Activated CD4-positive, alpha-beta memory T cell treated with anti-CD3 and anti-CD28 coated beads, Interleukin-2, amount 10 ng/mL, durations not matched to agents 7 days and 5 days (primary cell): ENCODE results near the gene SLC2A4. TPM values are rescaled to one million over a fixed set of nuclear protein-coding genes. Genes with fewer than 3 reads are reported as not detected.

ENCODE experiments used
- CTCF ChIA-PET: fragments of 350-600 bp; sonication (Branson Sonifier 250); formaldehyde crosslinking; loops from one replicate; lab custom pipeline; 2021; ENCODE audit warnings: antibody characterized with exemption, inconsistent platforms; lab: Charles Lee
- POLR2A ChIA-PET: fragments of 350-600 bp; sonication (Branson Sonifier 250); formaldehyde crosslinking; loops from one replicate; lab custom pipeline; 2021; ENCODE audit warnings: antibody characterized with exemption; lab: Charles Lee
- DNase-seq: peaks from one replicate; pipeline ENCODE4 v3.0.0-alpha.2; 2020
- H3K27ac Mint-ChIP-seq: one replicate; pipeline ENCODE4 v1.8.0; 2021; ENCODE audit warnings: mild to moderate bottlenecking, mixed read lengths
- H3K27me3 Mint-ChIP-seq: one replicate; pipeline ENCODE4 v1.8.0; 2021; ENCODE audit warnings: mixed read lengths
- H3K36me3 Mint-ChIP-seq: one replicate; pipeline ENCODE4 v1.8.0; 2021; ENCODE audit warnings: low read depth, mixed read lengths
- H3K4me1 Mint-ChIP-seq: one replicate; pipeline ENCODE4 v1.8.0; 2021; ENCODE audit warnings: mixed read lengths
- H3K4me3 Mint-ChIP-seq: one replicate; pipeline ENCODE4 v1.8.0; 2021; ENCODE audit warnings: mild to moderate bottlenecking, mixed read lengths
- H3K9me3 Mint-ChIP-seq: one replicate; pipeline ENCODE4 v1.8.0; 2021; ENCODE audit warnings: mixed read lengths
- total RNA-seq, 2 experiments: library from RNA; stranded (reverse); gene quantifications; one replicate each; pipeline ENCODE4 v1.2.3, GENCODE V29; 2021

SLC2A4 gene
- total RNA-seq, 2 experiments from 2014 or later, result not detected

DNA sequence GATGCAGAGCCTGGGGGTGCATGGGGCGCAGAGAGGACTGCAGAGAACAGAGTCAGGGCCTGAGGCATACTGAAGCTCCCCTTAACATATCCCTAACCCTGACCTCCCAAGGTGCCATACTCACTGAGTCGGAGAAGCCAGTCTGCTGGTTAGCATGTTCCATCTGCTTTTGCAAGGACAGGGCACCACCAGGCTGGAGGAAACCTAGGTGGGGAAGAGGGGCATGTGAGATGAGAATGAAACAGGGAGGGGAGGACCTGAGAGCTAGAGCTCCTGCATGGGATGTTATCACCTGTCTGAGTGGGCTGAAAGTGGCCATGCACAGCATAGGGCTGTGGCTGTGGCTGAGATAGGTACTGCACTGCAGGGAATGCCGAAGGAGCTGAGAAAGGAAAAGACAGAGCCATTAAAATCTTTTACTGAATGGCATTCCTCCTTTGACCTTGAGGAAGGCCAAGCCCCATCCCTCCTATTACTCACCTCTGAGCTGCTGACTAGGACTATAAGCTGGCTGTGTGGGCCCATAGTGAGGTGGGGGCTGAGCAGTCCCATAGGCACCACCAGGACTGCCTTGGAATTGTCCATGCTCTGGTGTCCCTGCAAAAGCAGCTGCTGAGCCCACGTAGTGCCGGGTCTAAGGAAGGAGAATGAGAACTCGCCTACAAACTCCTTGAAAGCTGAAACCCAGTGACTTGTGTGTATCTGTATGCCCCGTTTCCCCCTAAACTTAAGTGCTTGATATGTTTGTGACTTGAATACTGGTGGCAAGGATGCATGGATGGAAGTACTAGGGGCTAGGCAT, 31.8 kb downstream of the SLC2A4 start:
- H3K4me3 Mint-ChIP-seq, result peak overlapping the region; percentile 80
- DNase-seq, result no peak
- H3K27me3 Mint-ChIP-seq, result no peaks in the 10 kb centered on the region
- H3K4me1 Mint-ChIP-seq, result peaks cover 70% of the 10 kb centered on the region
- POLR2A ChIA-PET, result interaction anchor here (1.0 to 11.2 kb wide), 10 partner anchors 13 to 374 kb away, joined by 3 to 109 read pairs (median 8); partner anchors contain the start of genes ACAP1, GABARAP, KCTD11 and NEURL4
- H3K36me3 Mint-ChIP-seq, result peaks cover 68% of the 10 kb centered on the region
- H3K27ac Mint-ChIP-seq, result peak overlapping the region; percentile 79
- H3K9me3 Mint-ChIP-seq, result no peaks in the 10 kb centered on the region
- CTCF ChIA-PET, result interaction anchor here (0.7 to 6.0 kb wide), 8 partner anchors 8 to 267 kb away, joined by 3 to 39 read pairs (median 4); partner anchors contain the start of genes ACAP1 and NEURL4

DNA sequence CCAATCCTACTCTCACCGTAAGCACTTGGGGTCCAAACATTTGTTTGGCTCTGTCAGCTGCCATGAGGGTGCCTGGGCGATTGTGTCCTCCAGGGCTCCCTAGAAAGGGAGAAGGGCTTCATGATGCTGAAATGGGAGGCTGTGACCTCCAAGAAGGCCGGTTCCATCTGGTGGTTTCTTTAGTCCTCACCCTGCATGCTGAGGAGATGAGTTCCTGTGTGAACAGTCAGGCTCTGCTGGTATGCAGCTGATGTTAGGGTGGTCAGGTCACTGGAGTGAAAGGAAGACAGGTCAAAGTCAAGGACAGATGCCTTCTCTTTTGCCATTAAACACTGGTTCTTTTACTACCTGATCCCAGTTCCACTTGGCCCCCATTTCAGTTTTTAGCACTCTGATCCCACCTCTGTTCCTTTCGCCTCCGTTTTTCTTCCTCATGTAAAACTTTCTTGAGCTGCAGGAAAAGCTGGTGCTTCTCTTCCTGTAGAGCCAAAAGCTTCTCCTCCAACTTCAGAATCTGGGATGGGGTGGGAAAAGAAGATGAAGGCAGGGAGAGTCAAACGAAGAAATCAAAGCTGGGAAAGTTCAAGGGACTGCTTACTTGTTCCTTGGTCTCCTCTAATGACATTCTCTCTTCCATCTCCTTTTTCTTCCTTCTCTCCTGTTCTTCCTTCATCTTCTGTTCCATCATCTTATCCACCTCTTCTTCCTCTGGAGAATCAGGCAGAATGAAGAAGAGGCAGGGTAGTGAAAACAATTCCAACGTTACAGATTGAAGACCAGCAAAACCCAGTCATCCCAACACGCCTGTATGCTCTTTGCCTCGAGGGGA, 32.6 kb downstream of the SLC2A4 start:
- ChIA-PET POLR2A (interaction anchor here (0.6 to 11.2 kb wide), 16 partner anchors 8 to 373 kb away, joined by 3 to 109 read pairs (median 4); partner anchors contain the start of genes ACAP1, GABARAP, KCTD11 and NEURL4), CTCF (interaction anchor here (0.7 to 6.0 kb wide), 8 partner anchors 8 to 268 kb away, joined by 3 to 39 read pairs (median 4); partner anchors contain the start of genes ACAP1, NEURL4 and TMEM95)
- H3K36me3 Mint-ChIP-seq, result peaks cover 65% of the 10 kb centered on the region
- H3K4me3 Mint-ChIP-seq, result peak overlapping the region; percentile 80
- DNase-seq, result no peak
- no peaks in the 10 kb centered on the region for H3K9me3 Mint-ChIP-seq
- H3K27me3 Mint-ChIP-seq, result no peaks in the 10 kb centered on the region
- peak overlapping the region; percentile 79 for H3K27ac Mint-ChIP-seq
- peaks cover 66% of the 10 kb centered on the region for H3K4me1 Mint-ChIP-seq

DNA sequence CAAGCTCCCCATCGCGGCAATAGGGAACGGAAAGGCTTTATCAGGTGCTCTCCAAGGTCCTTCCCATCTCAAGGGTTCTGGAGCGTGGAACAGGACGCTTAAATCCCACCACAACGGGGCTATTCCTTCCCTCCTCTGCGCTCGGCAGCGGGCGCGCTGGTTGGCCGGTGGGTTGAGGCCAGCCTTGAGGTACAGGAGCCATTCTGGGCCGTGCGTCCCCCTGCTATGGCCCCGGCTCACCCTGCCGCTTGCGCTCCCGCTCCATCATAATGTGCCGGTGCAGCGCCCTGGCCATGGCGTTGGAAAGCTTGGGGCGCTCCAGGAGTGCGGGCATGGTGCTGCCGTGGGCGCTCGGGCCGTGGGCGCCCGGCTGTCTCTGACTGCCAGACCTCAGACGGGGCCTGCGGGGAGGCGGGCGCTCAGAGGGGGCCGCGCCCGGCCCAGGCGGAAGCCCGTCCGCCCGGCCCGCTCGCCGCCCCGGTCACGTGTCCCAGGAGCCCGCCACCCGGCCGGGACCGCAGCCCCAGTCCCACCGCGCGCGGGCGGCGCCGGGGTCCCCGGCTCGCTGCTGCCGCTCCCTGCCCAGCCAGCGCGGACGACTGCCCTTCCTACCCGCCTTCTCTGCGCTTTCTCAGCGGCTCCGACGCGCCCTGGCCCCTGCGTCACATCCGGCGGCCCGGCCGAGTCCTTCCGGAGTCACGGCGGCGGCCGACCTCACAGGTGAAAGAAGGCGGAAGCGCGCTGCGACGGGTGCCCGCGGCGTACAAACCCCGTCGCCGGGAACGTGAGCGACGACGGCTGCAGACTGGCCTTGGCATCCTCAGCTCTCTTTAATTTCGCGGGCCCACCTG, 33.4 kb downstream of the SLC2A4 start, which contains the start of gene GPS2:
TSS of gene GPS2 (minus strand) at position 642 of the 851 bp plus-strand sequence. CDS start at position 334, 308 bp downstream.
- Mint-ChIP-seq H3K27ac (peak within 1 kb of the TSS; percentile 91), H3K4me1 (peaks cover 58% of the 10 kb centered on the region), H3K9me3 (no peaks in the 10 kb centered on the region), H3K27me3 (no peaks in the 10 kb centered on the region), H3K36me3 (peaks cover 56% of the 10 kb centered on the region), H3K4me3 (peak within 1 kb of the TSS; percentile 93)
- CTCF ChIA-PET, result interaction anchor here (0.7 to 6.0 kb wide), 6 partner anchors 10 to 40 kb away, joined by 3 to 39 read pairs (median 4); partner anchors contain the start of genes ACAP1, NEURL4 and TMEM95
- DNase-seq, result peak; percentile 95
- POLR2A ChIA-PET, result interaction anchor here (0.6 to 11.2 kb wide), 16 partner anchors 9 to 372 kb away, joined by 3 to 109 read pairs (median 4); partner anchors contain the start of genes ACAP1, CTDNEP1, ELP5 and KCTD11

DNA sequence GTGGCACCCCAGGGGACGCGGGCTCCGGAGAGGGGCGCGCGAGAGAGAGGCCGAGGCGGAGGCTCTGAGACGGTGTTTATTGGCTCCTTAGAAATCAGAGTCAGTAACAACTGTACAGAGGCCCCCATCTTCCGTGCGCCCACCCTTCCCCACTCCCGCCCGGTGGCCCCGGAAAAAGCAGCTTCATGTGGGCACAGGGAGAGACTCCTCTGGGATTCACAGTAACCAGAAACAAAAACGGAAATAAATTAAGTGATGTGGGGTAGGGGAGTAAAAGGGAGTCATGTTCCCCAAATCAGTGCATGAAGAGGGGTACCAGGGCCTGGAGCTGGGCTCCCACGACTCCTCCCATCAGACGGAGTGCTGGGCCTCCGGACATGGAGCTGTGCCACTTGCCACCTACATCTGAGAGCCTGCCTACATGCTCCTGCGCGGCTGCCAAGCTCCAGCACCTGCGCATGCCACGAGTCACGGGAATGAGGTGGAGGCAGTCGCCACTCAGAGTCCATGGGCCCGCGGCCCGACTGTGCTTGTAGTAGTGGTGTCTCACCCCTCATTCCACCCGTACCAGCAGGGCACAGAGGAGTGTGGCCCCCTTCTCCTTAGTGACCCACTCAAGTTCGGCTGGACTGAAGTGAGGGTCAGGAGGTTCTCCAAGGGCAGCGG, 34.2 kb downstream of the SLC2A4 start:
- Mint-ChIP-seq H3K36me3 (peaks cover 49% of the 10 kb centered on the region), H3K27me3 (no peaks in the 10 kb centered on the region), H3K27ac (peak overlapping the region; percentile 91), H3K4me1 (peaks cover 50% of the 10 kb centered on the region), H3K9me3 (no peaks in the 10 kb centered on the region), H3K4me3 (peak overlapping the region; percentile 93)
- POLR2A ChIA-PET, result interaction anchor here (0.7 to 11.2 kb wide), 10 partner anchors 8 to 268 kb away, joined by 3 to 109 read pairs (median 4); partner anchors contain the start of genes ACAP1, CTDNEP1, ELP5 and KCTD11
- CTCF ChIA-PET, result interaction anchor here (1.2 to 6.0 kb wide), 5 partner anchors 9 to 36 kb away, joined by 3 to 39 read pairs (median 4); partner anchors contain the start of genes ACAP1 and NEURL4
- no peak for DNase-seq

DNA sequence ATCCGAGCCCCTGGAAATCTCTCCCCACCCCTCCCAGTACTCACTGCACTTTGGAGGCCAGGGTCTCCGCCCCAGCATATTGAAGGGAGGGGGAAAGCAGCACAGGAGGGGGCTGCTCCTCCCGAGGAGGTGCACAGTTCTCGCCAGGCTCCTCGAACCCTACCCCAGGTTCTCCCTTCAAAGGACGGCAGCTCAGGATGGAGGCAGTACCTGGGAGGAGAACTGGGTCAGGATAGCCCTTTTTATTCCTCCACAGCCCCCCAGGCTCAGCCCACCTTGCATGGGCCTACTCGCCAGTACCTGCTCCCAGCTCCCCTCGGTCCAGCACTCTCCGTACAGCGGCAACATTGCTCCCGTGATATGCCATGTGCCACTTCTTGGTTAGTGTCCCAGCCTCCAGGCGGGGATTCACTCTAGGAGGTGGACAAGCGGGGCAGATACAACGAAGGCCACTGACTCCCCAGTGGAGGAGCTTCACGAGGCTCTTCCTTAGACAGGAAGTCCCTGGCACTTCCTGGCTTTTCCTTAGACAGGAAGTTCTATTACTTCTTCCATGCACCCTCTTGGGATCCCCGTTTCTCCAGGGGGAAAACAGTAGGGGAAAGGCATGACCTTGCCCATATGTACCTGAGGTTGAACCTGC, 35.8 kb downstream of the SLC2A4 start:
- ChIA-PET POLR2A (interaction anchor here (1.5 to 11.2 kb wide), 4 partner anchors 9 to 370 kb away, joined by 4 to 109 read pairs (median 8); partner anchors contain the start of genes ACAP1, NEURL4 and TP53), CTCF (interaction anchor here (6.0 kb wide), 1 partner anchor 11 kb away, joined by 39 read pairs; the partner anchor contains the start of gene NEURL4)
- H3K9me3 Mint-ChIP-seq, result no peaks in the 10 kb centered on the region
- no peaks in the 10 kb centered on the region for H3K27me3 Mint-ChIP-seq
- peak overlapping the region; percentile 35 for H3K4me3 Mint-ChIP-seq
- no peak for DNase-seq
- H3K27ac Mint-ChIP-seq, result no peak overlapping the region
- H3K36me3 Mint-ChIP-seq, result peaks cover 51% of the 10 kb centered on the region
- peaks cover 37% of the 10 kb centered on the region for H3K4me1 Mint-ChIP-seq

DNA sequence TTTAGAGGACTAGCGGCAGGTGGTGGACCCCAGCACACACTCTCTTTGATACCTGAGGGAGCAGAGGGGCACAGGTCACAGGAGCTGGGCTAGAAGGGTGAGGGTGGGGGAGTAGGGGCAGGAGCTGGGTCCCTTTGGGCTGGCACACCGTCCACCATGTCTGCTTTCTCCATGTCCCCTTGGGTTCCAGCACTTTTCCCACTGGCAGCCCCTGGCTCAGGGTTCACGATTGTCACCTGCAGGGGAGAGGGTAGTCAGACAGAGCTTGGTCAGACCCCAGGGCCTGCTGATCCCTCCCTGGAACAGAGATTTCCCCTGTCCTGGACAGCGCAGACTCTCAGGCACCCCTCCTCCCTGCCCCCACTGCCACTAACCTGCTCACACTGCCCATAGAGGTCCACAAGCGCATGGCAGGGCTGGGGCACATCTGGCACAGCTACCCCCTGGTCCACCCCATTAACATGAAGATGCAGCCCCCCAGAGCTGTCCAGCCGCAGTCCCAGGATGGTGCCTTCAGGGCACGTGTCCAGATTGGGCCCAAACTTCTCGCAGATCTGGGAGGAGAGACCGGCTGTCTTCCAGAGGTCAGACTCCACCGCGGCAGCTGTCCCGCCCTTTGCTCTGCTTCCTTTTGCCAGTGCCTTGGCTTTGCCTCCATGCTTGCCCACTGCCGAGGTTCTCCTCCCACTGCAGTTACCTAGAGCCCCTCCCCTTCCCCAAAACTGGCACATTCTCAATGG, 36.8 kb downstream of the SLC2A4 start:
- Mint-ChIP-seq H3K27me3 (no peaks in the 10 kb centered on the region), H3K9me3 (no peaks in the 10 kb centered on the region), H3K36me3 (peaks cover 41% of the 10 kb centered on the region), H3K4me3 (no peak overlapping the region), H3K4me1 (peaks cover 26% of the 10 kb centered on the region), H3K27ac (no peak overlapping the region)
- no peak for DNase-seq
- ChIA-PET CTCF (interaction anchor here (6.0 kb wide), 1 partner anchor 10 kb away, joined by 39 read pairs; the partner anchor contains the start of gene NEURL4), POLR2A (interaction anchor here (1.5 to 11.2 kb wide), 4 partner anchors 10 to 369 kb away, joined by 4 to 109 read pairs (median 8); partner anchors contain the start of genes ACAP1, NEURL4 and TP53)

DNA sequence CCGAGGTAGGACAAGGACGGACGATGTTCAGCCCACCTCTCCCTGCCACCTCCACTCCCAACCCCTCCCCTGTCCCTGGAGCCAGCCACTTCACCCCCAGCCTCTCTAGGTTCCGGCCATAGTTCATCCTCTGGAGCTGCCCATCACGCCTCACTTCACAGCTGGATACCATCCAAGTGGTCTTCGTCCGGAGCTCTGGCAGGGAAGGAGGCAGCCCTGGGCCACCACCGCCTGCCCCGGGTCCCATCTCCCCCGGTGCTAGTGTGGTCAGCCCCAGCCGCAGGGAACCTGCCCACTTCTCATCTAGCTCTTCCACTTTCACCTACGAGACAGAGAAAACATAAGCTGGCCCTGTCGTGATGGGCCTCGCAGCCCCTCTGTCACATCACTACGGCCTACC, 39.9 kb downstream of the SLC2A4 start:
- no peak for DNase-seq
- H3K9me3 Mint-ChIP-seq, result no peaks in the 10 kb centered on the region
- ChIA-PET CTCF (interaction anchor here (0.6 to 1.4 kb wide), 3 partner anchors 8 to 115 kb away, joined by 3 to 4 read pairs (median 3); no protein-coding TSS in a partner anchor), POLR2A (interaction anchor here (3.3 to 4.0 kb wide), 2 partner anchors 14 to 28 kb away, joined by 16 to 18 read pairs; partner anchors contain the start of gene ACAP1)
- peaks cover 8% of the 10 kb centered on the region for H3K4me1 Mint-ChIP-seq
- H3K27me3 Mint-ChIP-seq, result no peaks in the 10 kb centered on the region
- no peak overlapping the region for H3K27ac Mint-ChIP-seq
- no peak overlapping the region for H3K4me3 Mint-ChIP-seq
- H3K36me3 Mint-ChIP-seq, result peaks cover 28% of the 10 kb centered on the region

DNA sequence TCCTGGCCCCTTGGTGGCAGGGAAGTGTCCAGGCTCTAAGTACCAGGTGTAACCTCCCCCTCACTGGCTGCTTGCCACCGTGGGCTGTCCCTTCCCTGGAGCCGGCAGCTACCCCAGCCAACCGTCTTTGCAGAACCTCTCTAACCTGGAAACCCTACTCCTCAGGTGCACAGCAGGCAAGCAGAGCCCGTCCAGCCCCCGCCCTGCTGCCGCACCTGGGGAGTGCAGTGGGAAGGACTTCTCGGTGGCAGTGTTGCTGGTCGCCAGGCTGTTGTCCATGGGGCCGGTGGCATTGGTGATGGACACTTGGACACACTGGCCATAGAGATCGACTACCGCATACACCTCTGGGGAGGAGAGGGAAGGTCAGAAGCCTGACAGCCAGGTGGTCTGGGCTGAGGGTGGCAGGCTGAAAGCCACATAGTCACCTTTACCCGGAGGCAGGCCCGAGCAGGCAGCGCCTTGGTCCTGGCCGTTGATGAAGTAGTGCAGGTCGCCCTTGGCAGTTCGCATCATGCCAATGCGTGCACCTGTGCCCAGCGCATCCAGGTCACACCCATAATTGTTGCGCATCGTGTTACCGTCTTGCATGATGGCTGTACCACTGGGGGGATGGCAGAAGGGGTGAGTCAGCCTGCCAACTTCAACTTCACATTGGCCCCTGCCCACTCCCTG, 41.1 kb downstream of the SLC2A4 start:
- no peak overlapping the region for H3K4me3 Mint-ChIP-seq
- H3K4me1 Mint-ChIP-seq, result peaks cover 10% of the 10 kb centered on the region
- POLR2A ChIA-PET, result interaction anchor here (1.5 to 4.0 kb wide), 3 partner anchors 7 to 27 kb away, joined by 5 to 18 read pairs (median 16); partner anchors contain the start of genes ACAP1 and GPS2
- no peak for DNase-seq
- H3K27ac Mint-ChIP-seq, result no peak overlapping the region
- no peaks in the 10 kb centered on the region for H3K27me3 Mint-ChIP-seq
- no peaks in the 10 kb centered on the region for H3K9me3 Mint-ChIP-seq
- CTCF ChIA-PET, result interaction anchor here (0.8 to 1.4 kb wide), 3 partner anchors 9 to 22 kb away, joined by 3 to 5 read pairs (median 3); partner anchors contain the start of gene ACAP1
- peaks cover 26% of the 10 kb centered on the region for H3K36me3 Mint-ChIP-seq

DNA sequence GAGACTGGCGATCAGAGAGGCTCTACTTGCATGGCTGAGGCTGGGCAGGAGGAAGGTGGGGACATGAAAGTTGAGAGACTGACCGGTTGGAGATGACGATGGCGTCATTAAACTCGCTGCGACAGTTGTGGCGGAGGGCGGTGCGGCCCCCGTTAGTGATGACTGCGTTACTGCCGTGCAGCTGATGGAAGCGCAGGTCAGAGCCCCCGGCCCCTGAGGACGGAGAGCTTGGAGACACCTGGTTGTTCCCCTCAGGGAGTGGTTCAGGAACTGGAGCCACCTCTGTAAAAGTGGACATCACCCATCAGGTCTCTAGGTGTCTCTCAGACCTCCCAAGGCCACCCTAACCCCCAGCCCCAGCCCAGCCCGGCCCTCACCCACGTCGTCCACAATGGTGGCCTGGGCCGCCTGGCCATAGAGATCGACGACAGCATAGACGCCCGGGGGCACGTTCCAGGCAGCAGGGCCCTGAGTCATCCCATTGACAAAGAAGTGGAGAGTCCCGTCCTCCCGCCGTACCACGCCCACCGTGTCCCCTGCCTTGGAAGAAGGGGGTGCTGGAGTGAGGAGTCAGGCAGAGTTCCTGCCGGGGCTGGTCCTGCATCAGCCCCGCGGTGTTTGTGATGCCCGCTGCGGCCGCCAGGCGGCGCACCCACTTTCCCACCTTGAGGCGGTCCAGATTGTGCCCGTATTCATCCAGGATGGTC, 42.4 kb downstream of the SLC2A4 start:
- Mint-ChIP-seq H3K9me3 (no peaks in the 10 kb centered on the region), H3K27ac (no peak overlapping the region), H3K4me1 (peaks cover 22% of the 10 kb centered on the region), H3K36me3 (peaks cover 20% of the 10 kb centered on the region), H3K27me3 (no peaks in the 10 kb centered on the region), H3K4me3 (no peak overlapping the region)
- POLR2A ChIA-PET, result interaction anchor here (0.9 to 4.7 kb wide), 6 partner anchors 8 to 362 kb away, joined by 3 to 32 read pairs (median 4); partner anchors contain the start of genes ACAP1 and GPS2
- peak; percentile 71 for DNase-seq
- CTCF ChIA-PET, result interaction anchor here (1.3 to 5.0 kb wide), 5 partner anchors 8 to 31 kb away, joined by 4 to 48 read pairs (median 6); partner anchors contain the start of genes ACAP1, GPS2 and TMEM95
